GM21360 (cell line): ENCODE data around the gene CABCOCO1.
"Not testable (repeated sequence)": the region's sequence is repeated elsewhere in the genome, so short reads cannot be mapped to it uniquely, and the experiment has no call there.

ENCODE experiments used
- ATAC-seq: cut with Tn5 transposase; IDR thresholded peaks from one replicate; pipeline ENCODE4 v1.9.1; 2021; ENCODE audit warnings: mild to moderate bottlenecking, moderate library complexity; ENCODE audit not compliant: unreplicated experiment

The CABCOCO1 gene

DNA sequence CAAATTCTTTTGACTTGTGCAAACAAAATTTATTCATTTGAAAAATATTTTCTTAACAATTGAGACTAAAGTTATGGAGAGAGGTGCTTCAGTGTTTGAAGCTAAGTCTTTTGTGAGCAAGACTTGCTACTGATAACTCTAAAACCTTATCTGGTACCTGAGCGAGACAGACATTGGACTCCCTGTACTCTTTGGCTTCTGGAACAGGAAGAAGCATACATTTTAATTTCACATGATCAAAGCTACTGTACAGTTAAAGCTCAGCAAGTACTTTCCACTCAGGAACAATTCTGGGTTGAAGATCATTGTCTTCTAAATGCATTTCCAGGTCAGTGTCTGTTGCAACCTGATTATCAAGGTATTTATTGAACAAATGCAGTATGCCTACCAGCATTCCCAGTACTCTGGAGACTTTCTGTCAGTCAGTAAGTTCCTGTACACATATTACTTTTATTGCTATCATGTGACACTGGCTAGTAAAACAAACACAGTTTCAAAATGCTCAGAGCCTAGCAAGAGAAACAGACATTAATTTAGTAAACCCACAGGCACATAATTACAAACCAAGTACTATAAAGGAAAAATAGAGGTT, 42.4 kb downstream of the CABCOCO1 start:
- no peak for ATAC-seq

- no peak for ATAC-seq
Observed at GRCh38 chr10:61708846-61709245, 46.1 kb downstream of the CABCOCO1 start.

GRCh38 chr10:61712105-61712504, 49.4 kb downstream of the CABCOCO1 start:
- not testable (repeated sequence) for ATAC-seq

DNA sequence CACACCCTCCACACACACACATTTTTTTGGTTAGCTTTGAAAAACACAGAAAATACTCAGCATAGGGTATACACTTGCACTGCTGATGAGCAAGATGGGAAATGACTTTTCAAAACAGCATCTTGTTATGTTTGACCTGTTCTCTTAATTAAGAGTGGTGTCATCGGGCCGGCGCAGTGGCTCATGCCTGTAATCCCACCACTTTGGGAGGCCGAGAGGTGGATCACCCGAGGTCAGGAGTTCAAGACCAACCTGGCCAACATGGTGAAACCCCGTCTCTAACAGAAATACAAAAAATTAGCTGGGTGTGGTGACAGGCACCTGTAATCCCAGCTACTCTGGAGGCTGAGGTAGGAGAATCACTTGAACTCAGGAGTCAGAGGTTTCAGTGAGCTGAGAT, 56.7 kb downstream of the CABCOCO1 start:
- ATAC-seq, result not testable (repeated sequence)

DNA sequence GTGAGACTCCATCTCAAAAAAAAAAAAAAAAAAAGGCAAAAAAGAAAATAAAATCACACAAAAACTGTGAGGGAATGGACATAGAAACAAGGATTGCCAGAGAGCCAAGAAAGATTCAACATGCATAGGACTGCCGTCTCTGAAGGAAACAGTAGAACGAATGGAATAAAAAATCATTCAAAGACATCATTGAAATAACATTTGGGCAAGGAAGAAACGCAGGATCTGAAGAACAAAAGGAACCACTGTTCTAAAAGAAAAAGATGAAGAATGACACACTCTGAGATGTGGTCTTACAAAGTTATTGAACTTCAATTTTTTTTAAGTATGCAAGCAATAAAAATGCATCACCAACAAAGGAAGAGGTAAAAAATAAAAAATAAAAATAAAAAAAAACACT, 57.2 kb downstream of the CABCOCO1 start:
- no peak for ATAC-seq

DNA sequence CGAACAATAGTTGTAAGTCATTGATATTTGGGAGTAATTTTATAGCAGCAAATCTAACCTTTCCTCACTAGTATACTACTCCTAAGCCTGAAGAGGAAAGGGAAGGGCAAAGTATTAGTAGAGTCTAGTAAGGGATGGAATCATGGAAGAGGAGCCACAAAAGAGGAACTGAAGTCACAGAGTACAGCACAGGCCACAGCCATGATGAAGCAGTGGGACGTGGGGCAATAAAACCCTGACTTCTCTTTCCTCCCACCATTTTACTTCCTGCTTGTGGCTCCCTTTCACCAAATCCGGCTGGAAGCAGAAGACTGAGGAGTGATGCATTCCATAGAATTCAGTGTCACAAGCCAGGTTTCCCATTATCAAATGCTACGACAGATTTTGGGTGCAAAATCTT, 58.7 kb downstream of the CABCOCO1 start:
- no peak for ATAC-seq

GRCh38 chr10:61725221-61725620, 62.5 kb downstream of the CABCOCO1 start:
- not testable (repeated sequence) for ATAC-seq

DNA sequence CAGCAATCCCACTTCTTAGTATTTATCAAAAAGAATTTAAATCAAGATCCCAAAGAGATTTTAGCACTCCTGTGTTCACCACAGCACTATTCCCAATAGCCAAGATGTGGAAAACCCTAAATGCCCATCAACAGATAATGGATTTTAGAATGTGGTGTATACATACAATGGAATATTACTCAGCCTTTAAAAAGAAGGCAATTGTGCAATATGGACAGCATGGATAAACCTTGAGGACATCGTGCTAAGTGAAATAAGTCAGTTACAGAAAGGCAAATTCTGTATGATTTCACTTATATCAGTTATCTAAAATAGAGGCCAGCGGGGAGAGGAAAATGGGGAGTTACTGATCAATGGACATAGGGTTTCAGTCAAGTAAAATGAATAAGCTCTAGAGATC, 66.9 kb downstream of the CABCOCO1 start:
- no peak for ATAC-seq

DNA sequence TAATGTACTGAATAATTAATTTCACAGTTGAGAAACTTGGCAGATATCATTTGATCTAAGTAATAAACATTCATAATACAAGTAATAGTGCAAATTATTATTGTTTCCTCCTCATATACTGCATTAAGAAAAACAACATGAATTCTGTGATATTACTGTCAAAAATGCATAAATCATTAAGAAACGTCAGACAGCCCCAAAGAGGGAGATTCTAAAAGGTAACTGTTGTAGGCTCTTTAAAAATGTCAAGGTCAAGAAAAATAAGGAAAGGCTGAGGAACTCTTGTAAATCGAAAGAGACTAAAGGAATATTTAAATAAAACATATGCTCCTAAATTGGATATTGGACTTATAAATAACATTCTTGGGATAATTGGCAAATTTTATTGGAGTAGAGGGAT, 67.9 kb downstream of the CABCOCO1 start:
- ATAC-seq, result no peak

DNA sequence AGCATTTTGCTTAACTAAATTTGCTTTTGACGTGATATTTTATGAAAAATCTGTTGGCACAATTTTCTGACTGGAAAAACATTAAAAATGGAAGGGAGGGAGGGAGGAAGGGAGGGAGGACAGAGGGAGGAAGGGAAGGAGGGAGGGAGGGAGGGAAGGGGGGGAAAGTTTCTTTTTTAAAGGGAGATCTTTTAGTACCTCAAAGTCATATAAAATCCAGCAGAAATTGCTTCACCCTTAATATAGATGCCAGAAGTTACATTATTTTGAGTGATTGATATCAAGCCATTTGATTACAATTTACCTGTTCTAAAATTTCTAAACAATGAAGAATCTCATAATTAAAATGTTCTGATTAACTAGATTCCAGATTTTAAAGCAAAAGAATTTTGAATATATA, 68.9 kb downstream of the CABCOCO1 start:
- ATAC-seq, result no peak

DNA sequence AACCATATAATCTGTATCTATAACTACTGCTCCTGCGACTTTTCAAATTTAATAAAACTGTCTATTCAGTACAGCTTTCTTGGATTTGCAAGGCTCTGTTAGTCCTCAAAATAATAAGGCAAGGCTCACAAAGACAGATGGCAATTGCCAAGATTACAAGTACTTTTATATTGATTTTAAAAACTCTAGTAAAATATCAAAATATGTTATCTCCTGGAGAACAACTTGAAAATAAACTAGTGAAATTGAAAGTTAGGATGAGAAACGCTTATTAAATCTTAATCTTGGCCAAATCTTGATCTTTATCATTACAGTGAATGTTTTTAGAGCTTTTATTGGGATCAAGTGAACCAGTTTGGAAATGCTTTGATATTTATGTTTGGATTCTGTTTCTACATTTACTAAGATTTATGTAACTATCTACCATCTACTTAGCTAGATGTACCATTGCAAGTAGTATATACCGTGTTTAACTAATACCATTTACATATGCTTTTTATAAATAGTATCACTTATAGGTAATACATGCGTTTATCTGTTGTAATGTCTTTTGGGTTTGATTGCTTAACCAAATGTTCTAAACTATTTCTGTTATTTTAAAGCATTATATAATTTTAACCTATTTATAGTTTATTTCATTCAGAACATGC, 70.0 kb downstream of the CABCOCO1 start:
- no peak for ATAC-seq

DNA sequence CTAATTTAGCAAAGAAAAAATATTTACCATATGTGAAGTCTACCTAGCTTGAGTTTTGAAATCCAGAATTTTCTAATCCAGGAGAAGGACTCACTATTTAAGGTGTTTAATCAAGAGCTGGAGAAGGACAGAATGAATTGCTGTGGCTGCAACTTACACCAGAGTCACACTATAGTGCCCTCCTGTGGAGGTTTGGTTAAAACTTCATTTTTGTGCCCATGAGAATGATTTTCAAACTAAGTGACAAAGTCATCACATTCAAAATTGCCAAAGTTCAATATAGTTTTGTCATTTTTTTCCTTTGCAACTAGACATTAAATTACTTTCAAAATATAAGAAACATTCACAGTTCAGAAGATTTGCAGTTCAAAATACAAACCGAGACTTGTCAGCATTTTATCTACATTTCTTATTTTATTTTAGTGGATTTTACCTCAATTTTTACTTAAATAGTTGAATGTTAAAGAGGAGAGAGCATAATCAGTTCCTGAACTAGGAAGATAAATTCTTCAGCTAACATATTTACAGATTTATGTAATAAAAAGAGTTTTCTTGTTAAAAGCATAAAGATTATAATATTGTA, 70.7 kb downstream of the CABCOCO1 start:
- peak; percentile 59 for ATAC-seq

- no peak for ATAC-seq
Observed at GRCh38 chr10:61735882-61736281, 73.2 kb downstream of the CABCOCO1 start.

DNA sequence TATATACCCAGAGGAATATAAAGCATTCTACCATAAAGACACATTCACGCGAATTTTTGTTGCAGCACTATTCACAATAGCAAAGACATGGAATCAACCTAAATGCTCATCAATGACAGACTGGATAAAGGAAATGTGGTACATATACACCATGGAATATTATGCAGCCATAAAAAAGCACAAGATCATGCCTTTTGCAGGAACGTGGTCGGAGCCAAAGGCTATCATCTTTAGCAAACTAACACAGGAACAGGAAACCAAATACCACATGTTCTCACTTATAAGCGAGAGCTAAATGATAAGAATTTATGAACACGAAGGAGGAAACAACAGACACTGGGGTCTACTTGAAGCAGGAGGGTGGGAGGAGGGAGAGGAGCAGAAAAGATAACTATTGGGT, 74.7 kb downstream of the CABCOCO1 start:
- not testable (repeated sequence) for ATAC-seq

DNA sequence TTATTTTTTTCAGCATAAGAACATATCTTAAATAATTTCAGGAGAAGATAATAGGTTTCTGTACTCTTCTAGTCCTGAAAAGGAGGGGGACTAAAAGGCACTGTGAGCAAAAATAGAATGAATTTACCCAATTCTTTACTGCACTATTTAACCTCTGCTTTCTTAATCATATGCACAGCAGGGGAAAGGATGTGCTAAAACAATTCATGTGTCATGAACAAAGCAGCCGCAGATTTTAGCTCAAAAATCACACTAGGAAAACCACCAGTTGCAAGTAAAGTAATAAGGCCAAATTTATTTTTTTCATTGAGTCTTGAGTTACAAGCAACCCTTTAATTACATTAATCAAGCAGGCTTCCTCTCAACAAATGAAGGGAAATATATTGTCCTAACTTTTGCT, 80.1 kb downstream of the CABCOCO1 start:
- ATAC-seq, result no peak

DNA sequence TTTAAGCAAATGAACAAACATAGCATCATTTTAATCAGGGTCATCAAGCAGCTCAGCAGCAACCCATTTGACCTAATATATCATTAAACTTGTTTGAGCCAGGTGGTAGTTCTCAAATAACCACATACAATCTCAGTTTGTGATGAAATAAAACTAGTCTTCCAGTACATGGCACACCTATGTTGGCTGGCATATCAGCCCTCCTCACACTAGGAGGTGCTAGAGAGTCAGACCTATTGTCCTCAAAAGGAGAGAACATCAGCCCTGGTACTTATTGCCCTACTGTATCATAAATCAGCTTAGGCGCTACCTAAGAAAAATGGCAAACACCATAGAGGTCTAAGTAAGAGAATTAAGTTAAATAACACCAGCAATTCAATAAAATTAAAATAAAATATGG, 81.7 kb downstream of the CABCOCO1 start:
- no peak for ATAC-seq

DNA sequence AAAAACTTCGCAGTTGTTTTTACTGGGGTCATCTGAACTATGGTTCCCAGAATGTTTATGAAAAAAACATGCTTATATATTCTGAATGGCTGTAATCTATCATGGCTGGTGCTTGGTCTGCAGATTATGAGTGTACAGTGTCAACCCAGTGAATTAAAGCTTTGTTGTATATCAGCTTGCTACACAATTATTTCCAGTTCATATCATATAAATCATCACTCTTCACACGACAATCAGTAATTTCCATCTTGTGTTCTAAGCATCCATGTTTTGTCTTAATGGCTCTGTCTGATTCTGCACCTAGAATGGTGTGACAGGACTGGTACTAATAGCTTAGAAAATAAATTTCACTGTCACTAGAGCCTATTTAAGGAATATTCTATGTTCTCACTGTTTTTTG, 83.6 kb downstream of the CABCOCO1 start:
- ATAC-seq, result no peak

- no peak for ATAC-seq
Observed at GRCh38 chr10:61747307-61747706, 84.6 kb downstream of the CABCOCO1 start.

GRCh38 chr10:61749291-61749690, 86.6 kb downstream of the CABCOCO1 start:
- no peak for ATAC-seq

- peak; percentile 86 for ATAC-seq
Observed at GRCh38 chr10:61750943-61751471, 88.3 kb downstream of the CABCOCO1 start.

- ATAC-seq, result no peak
Observed at GRCh38 chr10:61751599-61751998, 88.9 kb downstream of the CABCOCO1 start.
